A673 (cell line): ENCODE measurements around the gene SKI. TPM values are rescaled to one million over a fixed set of nuclear protein-coding genes. Genes with fewer than 3 reads are reported as not detected.

Experiments used
- BruUV-seq: library from RNA; stranded (reverse); fragments of 400-500 nt; replicated peaks from 2 replicates; lab custom pipeline; 2021; lab: Mats Ljungman, UMichigan
- CTCF ChIA-PET: fragments of 300-600 bp; sonication (Branson Sonifier 250); formaldehyde crosslinking; loops from one replicate; lab custom pipeline; 2022; ENCODE audit warnings: antibody characterized with exemption; lab: Charles Lee
- POLR2A ChIA-PET: fragments of 300-600 bp; sonication (Branson Sonifier 250); formaldehyde crosslinking; loops from one replicate; lab custom pipeline; 2022; ENCODE audit warnings: antibody characterized with exemption; ENCODE audit not compliant: low non-redundant PET; lab: Charles Lee
- DNase-seq: peaks from one replicate; pipeline ENCODE4 v3.0.0-alpha.2; 2015; ENCODE audit warnings: low spot score
- H3K27ac ChIP-seq: fragments of 200-600 bp; sonication (generic); 2 replicates; pipeline ENCODE4 v1.5.1; 2016; ENCODE audit warnings: mixed run types, low read depth, mild to moderate bottlenecking, mixed read lengths, antibody characterized with exemption, low read length; ENCODE audit not compliant: poor library complexity, severe bottlenecking
- H3K27me3 ChIP-seq: fragments of 200-600 bp; sonication (generic); replicated peaks from 2 replicates; pipeline ENCODE4 v1.6.1; 2017; ENCODE audit warnings: mixed run types, low read depth, mild to moderate bottlenecking, mixed read lengths, antibody characterized with exemption, low read length; ENCODE audit not compliant: insufficient read depth, poor library complexity
- H3K36me3 ChIP-seq: fragments of 200-600 bp; sonication (generic); 2 replicates; pipeline ENCODE4 v1.6.1; 2016; ENCODE audit warnings: mixed run types, mild to moderate bottlenecking, mixed read lengths, antibody characterized with exemption, low read length; ENCODE audit not compliant: insufficient read depth, poor library complexity, severe bottlenecking
- H3K4me1 ChIP-seq: fragments of 200-600 bp; sonication (generic); 2 replicates; pipeline ENCODE4 v1.6.1; 2017; ENCODE audit warnings: mixed run types, mild to moderate bottlenecking, mixed read lengths, antibody characterized with exemption, low read length; ENCODE audit not compliant: insufficient read depth, poor library complexity, severe bottlenecking
- H3K4me3 ChIP-seq: fragments of 200-600 bp; sonication (generic); 2 replicates; pipeline ENCODE4 v1.5.1; 2016; ENCODE audit warnings: low read depth, mixed run types, mild to moderate bottlenecking, mixed read lengths, low read length; ENCODE audit not compliant: poor library complexity, severe bottlenecking
- H3K9me3 ChIP-seq: fragments of 200-600 bp; sonication (generic); 2 replicates; pipeline ENCODE4 v1.6.1; 2016; ENCODE audit warnings: mixed run types, low read depth, mild to moderate bottlenecking, mixed read lengths, antibody characterized with exemption, low read length; ENCODE audit not compliant: poor library complexity, severe bottlenecking
- EZH2 ChIP-seq: fragments of 200-600 bp; sonication (generic); IDR thresholded peaks from 2 replicates; pipeline ENCODE4 v1.6.1; 2017; ENCODE audit warnings: borderline replicate concordance, low read depth, mild to moderate bottlenecking, mixed read lengths, antibody characterized with exemption, low read length; ENCODE audit not compliant: poor library complexity, severe bottlenecking
- intact Hi-C: fragments of 100-400 bp; cut with micrococcal nuclease; formaldehyde crosslinking; loops from one replicate; pipeline ENCODE4 v1.10.0; 2022; ENCODE audit not compliant: unreplicated experiment
- total RNA-seq: library from RNA; stranded (reverse); gene quantifications from 2 replicates; pipeline ENCODE4 v1.2.3, GENCODE V29; 2021
- TF ChIP-seq, protein P1 (sequence below): fragments of 300-800, 200-600 bp; sonication (generic); conservative IDR thresholded peaks from 2 replicates; pipeline ENCODE4 v1.5.1; 2017; ENCODE audit warnings: low read depth, mild to moderate bottlenecking, antibody characterized with exemption, low read length, moderate library complexity, mixed read lengths

The SKI gene
- total RNA-seq, 1 experiment from 2014 or later = 88.1 TPM

- intact Hi-C loops = no loop called here
Measured at GRCh38 chr1:2328676-2329455, 100.7 kb downstream of the SKI start.

GRCh38 chr1:2330035-2330434, 101.9 kb downstream of the SKI start:
- CTCF ChIA-PET = no interaction called here
- intact Hi-C loops = no loop called here
- Histone ChIP-seq H3K9me3 (no peaks in the 10 kb centered on the region), H3K27ac (no peak overlapping the region), H3K36me3 (no peaks in the 10 kb centered on the region), H3K4me1 (no peaks in the 10 kb centered on the region), H3K27me3 (peaks cover 3% of the 10 kb centered on the region), H3K4me3 (no peak overlapping the region)
- no peak for DNase-seq
- no TSS peak for BruUV-seq
- POLR2A ChIA-PET = no interaction called here
- no peak for TF ChIP-seq EZH2
- TF ChIP-seq, protein P1, sequence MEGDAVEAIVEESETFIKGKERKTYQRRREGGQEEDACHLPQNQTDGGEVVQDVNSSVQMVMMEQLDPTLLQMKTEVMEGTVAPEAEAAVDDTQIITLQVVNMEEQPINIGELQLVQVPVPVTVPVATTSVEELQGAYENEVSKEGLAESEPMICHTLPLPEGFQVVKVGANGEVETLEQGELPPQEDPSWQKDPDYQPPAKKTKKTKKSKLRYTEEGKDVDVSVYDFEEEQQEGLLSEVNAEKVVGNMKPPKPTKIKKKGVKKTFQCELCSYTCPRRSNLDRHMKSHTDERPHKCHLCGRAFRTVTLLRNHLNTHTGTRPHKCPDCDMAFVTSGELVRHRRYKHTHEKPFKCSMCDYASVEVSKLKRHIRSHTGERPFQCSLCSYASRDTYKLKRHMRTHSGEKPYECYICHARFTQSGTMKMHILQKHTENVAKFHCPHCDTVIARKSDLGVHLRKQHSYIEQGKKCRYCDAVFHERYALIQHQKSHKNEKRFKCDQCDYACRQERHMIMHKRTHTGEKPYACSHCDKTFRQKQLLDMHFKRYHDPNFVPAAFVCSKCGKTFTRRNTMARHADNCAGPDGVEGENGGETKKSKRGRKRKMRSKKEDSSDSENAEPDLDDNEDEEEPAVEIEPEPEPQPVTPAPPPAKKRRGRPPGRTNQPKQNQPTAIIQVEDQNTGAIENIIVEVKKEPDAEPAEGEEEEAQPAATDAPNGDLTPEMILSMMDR = no peak

More at GRCh38 chr1:2328676-2329455, 100.7 kb downstream of the SKI start:
- no peaks in the 10 kb centered on the region for H3K36me3 ChIP-seq
- TF ChIP-seq, protein P1 = no peak
- no peak for TF ChIP-seq EZH2
- H3K9me3 ChIP-seq = no peaks in the 10 kb centered on the region
- H3K27me3 ChIP-seq = peaks cover 3% of the 10 kb centered on the region
- no TSS peak for BruUV-seq
- CTCF ChIA-PET = no interaction called here
- H3K27ac ChIP-seq = no peak overlapping the region
- POLR2A ChIA-PET = no interaction called here
- DNase-seq = no peak
- no peaks in the 10 kb centered on the region for H3K4me1 ChIP-seq
- no peak overlapping the region for H3K4me3 ChIP-seq

GRCh38 chr1:2330519-2331199, 102.5 kb downstream of the SKI start:
- ChIA-PET POLR2A (no interaction called here), CTCF (no interaction called here)
- intact Hi-C loops = no loop called here
- Histone ChIP-seq H3K9me3 (no peaks in the 10 kb centered on the region), H3K4me1 (no peaks in the 10 kb centered on the region), H3K36me3 (no peaks in the 10 kb centered on the region), H3K4me3 (no peak overlapping the region), H3K27me3 (no peaks in the 10 kb centered on the region), H3K27ac (no peak overlapping the region)
- TF ChIP-seq, protein P1 = no peak
- no peak for TF ChIP-seq EZH2
- BruUV-seq = no TSS peak
- DNase-seq = no peak
